GM12801 (cell line): ENCODE measurements around the gene TMEM201.

Experiments used
- TF ChIP-seq, protein P1 (sequence below): IDR thresholded peaks from one replicate; pipeline ENCODE4 v1.5.1; 2011; ENCODE audit warnings: control low read depth; ENCODE audit not compliant: insufficient read length; ENCODE audit errors: extremely low read depth

Gene TMEM201

DNA sequence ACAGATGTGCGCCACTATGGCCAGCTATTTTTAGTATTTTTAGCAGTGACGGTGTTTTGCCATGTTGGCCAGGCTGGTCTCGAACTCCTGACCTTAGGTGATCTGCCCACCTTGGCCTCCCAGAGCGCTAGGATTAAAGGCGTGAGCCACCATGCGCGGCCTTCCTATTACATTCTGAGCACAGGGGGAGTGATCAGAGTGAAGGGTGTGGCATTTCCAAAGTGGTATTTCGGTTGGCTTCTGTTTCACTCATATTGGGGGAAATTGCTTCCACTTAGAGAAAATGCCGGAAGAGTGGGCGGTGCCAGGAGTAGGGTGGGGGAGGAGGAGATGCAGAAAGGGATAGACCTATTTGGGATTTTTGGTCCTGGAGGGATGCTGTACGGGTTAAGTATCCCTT lies 67.1 kb downstream of the TMEM201 start:
- TF ChIP-seq, protein P1, sequence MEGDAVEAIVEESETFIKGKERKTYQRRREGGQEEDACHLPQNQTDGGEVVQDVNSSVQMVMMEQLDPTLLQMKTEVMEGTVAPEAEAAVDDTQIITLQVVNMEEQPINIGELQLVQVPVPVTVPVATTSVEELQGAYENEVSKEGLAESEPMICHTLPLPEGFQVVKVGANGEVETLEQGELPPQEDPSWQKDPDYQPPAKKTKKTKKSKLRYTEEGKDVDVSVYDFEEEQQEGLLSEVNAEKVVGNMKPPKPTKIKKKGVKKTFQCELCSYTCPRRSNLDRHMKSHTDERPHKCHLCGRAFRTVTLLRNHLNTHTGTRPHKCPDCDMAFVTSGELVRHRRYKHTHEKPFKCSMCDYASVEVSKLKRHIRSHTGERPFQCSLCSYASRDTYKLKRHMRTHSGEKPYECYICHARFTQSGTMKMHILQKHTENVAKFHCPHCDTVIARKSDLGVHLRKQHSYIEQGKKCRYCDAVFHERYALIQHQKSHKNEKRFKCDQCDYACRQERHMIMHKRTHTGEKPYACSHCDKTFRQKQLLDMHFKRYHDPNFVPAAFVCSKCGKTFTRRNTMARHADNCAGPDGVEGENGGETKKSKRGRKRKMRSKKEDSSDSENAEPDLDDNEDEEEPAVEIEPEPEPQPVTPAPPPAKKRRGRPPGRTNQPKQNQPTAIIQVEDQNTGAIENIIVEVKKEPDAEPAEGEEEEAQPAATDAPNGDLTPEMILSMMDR = no peak

DNA sequence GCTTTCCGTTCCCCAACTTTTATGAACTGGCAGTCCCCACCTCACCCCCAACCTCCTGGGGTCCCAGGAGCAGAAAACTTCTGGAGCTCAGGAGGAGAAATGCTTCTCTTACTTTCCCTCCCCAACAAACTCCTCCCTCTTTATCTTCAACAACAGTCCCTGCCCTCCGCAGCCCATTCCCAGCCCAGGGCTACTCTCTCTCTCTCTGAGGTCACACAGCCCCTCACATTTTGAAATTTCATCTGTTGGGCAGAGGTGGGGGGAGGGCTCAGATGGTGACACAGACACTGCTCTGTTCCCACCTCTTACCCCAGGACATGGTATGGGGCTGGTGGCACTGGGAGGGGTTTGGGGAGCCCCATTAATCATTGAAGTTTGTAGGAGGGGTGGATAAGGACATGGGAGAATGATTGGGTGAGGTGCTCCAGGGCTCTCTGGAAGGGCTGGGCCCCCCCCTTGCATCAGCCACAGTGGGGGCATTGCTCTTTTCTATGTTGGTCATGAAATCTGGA lies 68.9 kb downstream of the TMEM201 start:
- TF ChIP-seq, protein P1 = no peak

DNA sequence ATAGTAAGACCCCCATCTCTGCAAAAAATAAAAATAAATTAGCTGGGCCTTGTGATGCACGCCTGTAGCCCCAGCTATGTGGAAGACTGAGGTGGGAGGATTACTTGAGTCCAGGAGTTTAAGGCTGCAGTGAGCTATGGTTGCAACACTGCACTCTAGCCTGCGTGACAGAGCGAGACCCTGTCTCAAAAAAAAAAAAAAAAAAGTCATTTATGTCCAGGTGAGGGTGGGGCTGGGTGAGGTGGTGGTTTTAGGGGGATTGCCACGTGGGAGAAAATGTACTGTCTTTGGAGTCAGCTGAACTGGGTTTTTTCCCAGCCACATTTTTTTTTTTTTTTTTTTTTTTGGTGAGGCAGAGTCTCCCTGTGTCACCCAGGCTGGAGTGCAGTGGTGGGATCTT lies 69.5 kb downstream of the TMEM201 start:
- TF ChIP-seq, protein P1 = no peak

DNA sequence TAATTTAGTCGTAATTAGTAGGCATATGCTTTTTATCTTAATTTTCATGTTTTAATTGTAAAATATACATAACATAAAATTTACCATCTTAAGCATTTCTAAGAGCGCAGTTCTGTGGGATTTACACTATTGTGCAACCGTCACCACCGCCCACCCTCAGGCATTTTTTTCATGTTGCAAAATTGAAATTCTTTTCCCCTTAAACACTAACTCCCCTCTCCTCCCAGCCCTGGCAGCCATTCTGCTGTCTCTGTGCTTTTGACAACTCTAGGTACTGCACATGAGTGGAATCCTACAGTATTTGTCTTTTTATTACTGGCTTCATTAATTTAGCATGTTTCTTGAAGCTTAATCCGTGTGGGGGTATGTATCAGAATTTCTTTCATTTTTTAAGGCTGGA lies 70.6 kb downstream of the TMEM201 start:
- TF ChIP-seq, protein P1 = no peak

- TF ChIP-seq, protein P1 = no peak
Measured at GRCh38 chr1:9663257-9663656, 74.5 kb downstream of the TMEM201 start.
